ENCODE results near the gene NFKBIA.

- no peak for TF ChIP-seq CTCF (IDR thresholded peaks at IDR 0.05; ENCODE audit: low read depth, low read length, missing input control)
- TF ChIP-seq YY1 (IDR thresholded peaks at IDR 0.05) = no peak
Measured at GRCh38 chr14:35401422-35402265, 2.9 kb downstream of the NFKBIA start.

Data from liver (tissue), 2 donors.